GM13976 (cell line): Measurements from ENCODE around the gene CCDC138.

Experiments used
- DNase-seq: peaks from one replicate; pipeline ENCODE4 v3.0.0; 2012; ENCODE audit warnings: low spot score
- CTCF ChIP-seq: IDR thresholded peaks from 2 replicates; pipeline ENCODE4 v1.5.1; 2012; ENCODE audit warnings: borderline replicate concordance, mild to moderate bottlenecking; ENCODE audit not compliant: insufficient read depth; ENCODE audit errors: extremely low read depth, missing control alignments, control extremely low read depth
- in situ Hi-C: fragments of 300-500 bp; cut with MboI; formaldehyde crosslinking; loops from one replicate; pipeline ENCODE4 v1.12.0; 2022; ENCODE audit warnings: low sequenced_read_pairs, mixed read lengths, inconsistent platforms; ENCODE audit not compliant: unreplicated experiment

CCDC138 gene

GRCh38 chr2:108920686-108921085, 134.1 kb downstream of the CCDC138 start:
- no peak for DNase-seq
- in situ Hi-C loops = no loop called here
- no peak for TF ChIP-seq CTCF

GRCh38 chr2:108921096-108922030, 134.8 kb downstream of the CCDC138 start:
- in situ Hi-C loops = no loop called here
- no peak for DNase-seq
- no peak for TF ChIP-seq CTCF

- no peak for DNase-seq
- in situ Hi-C loops = no loop called here
- TF ChIP-seq CTCF = no peak
These were observed 135.8 kb downstream of the CCDC138 start for GRCh38 chr2:108922141-108922915.

- in situ Hi-C loops = no loop called here
- no peak for DNase-seq
- no peak for TF ChIP-seq CTCF
These were observed 136.6 kb downstream of the CCDC138 start for GRCh38 chr2:108923019-108923700.

GRCh38 chr2:108923736-108924579, 137.4 kb downstream of the CCDC138 start:
- no peak for TF ChIP-seq CTCF
- no peak for DNase-seq
- in situ Hi-C loops = no loop called here
